AG04450 (cell line): Measurements from ENCODE around the gene CD7. TPM values are rescaled to one million over a fixed set of nuclear protein-coding genes. Genes with fewer than 3 reads are reported as not detected.

Experiments
- CTCF ChIA-PET: fragments of 300-600, 350-600 bp; formaldehyde crosslinking; extraction: SDS; loops from one replicate; lab custom pipeline; 2022; ENCODE audit warnings: antibody characterized with exemption, inconsistent platforms; lab: Charles Lee
- POLR2A ChIA-PET: fragments of 350-600 bp; formaldehyde crosslinking; extraction: SDS; loops from one replicate; lab custom pipeline; 2021; ENCODE audit warnings: antibody characterized with exemption, inconsistent platforms; lab: Yijun Ruan, JAX
- DNase-seq: peaks from one replicate; pipeline ENCODE4 v3.0.0-alpha.2; 2011; ENCODE audit warnings: low read depth, low spot score
- H3K27ac ChIP-seq: one replicate; pipeline ENCODE4 v1.5.1; 2012; ENCODE audit warnings: low read depth, low read length, control low read depth
- H3K27me3 ChIP-seq: one replicate; pipeline ENCODE4 v1.6.0; 2012; ENCODE audit warnings: low read length; ENCODE audit not compliant: control insufficient read depth, insufficient read depth
- H3K4me3 ChIP-seq: 2 replicates; pipeline ENCODE4 v1.5.1; 2011; ENCODE audit warnings: mild to moderate bottlenecking, low read depth, low read length, control low read depth
- H3K9me3 ChIP-seq: 2 replicates; pipeline ENCODE4 v1.5.1; 2012; ENCODE audit warnings: low read length; ENCODE audit not compliant: control insufficient read depth, insufficient read depth
- CTCF ChIP-seq: IDR thresholded peaks from 2 replicates; pipeline ENCODE4 v1.5.1; 2011; ENCODE audit warnings: low read depth, low read length, control low read depth, inconsistent platforms
- polyA plus RNA-seq: library from polyadenylated mRNA; depleted of rRNA; stranded (reverse); fragments of >200 nt; gene quantifications from 2 replicates; pipeline ENCODE4 v1.2.3, GENCODE V29; 2011

The CD7 gene
- polyA plus RNA-seq, 1 experiment, result 0.11 TPM

GRCh38 chr17:82297280-82297713, 20.1 kb downstream of the CD7 start:
- H3K27me3 ChIP-seq, result no peaks in the 10 kb centered on the region
- peak overlapping the region; percentile 55 for H3K4me3 ChIP-seq
- H3K27ac ChIP-seq, result peak overlapping the region; percentile 91
- DNase-seq, result no peak
- ChIA-PET POLR2A (interaction anchor here (0.6 kb wide), 1 partner anchor 56 kb away, joined by 6 read pairs; no protein-coding TSS in a partner anchor), CTCF (no interaction called here)
- TF ChIP-seq CTCF, result no peak
- H3K9me3 ChIP-seq, result no peaks in the 10 kb centered on the region; the same call in 1 of the 2 replicates

GRCh38 chr17:82296511-82297279, 20.7 kb downstream of the CD7 start:
- Histone ChIP-seq H3K4me3 (no peak overlapping the region), H3K27ac (peak overlapping the region; percentile 91), H3K27me3 (no peaks in the 10 kb centered on the region), H3K9me3 (peaks cover 2% of the 10 kb centered on the region; the same call in 1 of the 2 replicates)
- TF ChIP-seq CTCF, result no peak
- no peak for DNase-seq
- ChIA-PET POLR2A (interaction anchor here (1.0 kb wide), 1 partner anchor 9 kb away, joined by 4 read pairs; no protein-coding TSS in a partner anchor), CTCF (interaction anchor here (0.6 kb wide), 1 partner anchor 337 kb away, joined by 3 read pairs; no protein-coding TSS in a partner anchor)

GRCh38 chr17:82295472-82295814, 22.0 kb downstream of the CD7 start:
- no peak for TF ChIP-seq CTCF
- no peak for DNase-seq
- no peak overlapping the region for H3K4me3 ChIP-seq
- no peak overlapping the region for H3K27ac ChIP-seq
- no peaks in the 10 kb centered on the region for H3K27me3 ChIP-seq
- H3K9me3 ChIP-seq, result peaks cover 5% of the 10 kb centered on the region; the same call in 1 of the 2 replicates
- ChIA-PET POLR2A (no interaction called here), CTCF (interaction anchor here (0.6 kb wide), 1 partner anchor 129 kb away, joined by 3 read pairs; no protein-coding TSS in a partner anchor)

GRCh38 chr17:82294064-82294773, 23.2 kb downstream of the CD7 start:
- ChIA-PET POLR2A (interaction anchor here (0.8 to 1.8 kb wide), 3 partner anchors 9 to 21 kb away, joined by 3 to 8 read pairs (median 4); partner anchors contain the start of gene CSNK1D), CTCF (no interaction called here)
- Histone ChIP-seq H3K27me3 (no peaks in the 10 kb centered on the region), H3K9me3 (peaks cover 5% of the 10 kb centered on the region; the same call in 1 of the 2 replicates), H3K4me3 (peak overlapping the region; percentile 49), H3K27ac (peak overlapping the region; percentile 57)
- no peak for TF ChIP-seq CTCF
- DNase-seq, result no peak
